GM23338 (cell line): ENCODE measurements around the gene SLCO3A1. TPM values are rescaled to one million over a fixed set of nuclear protein-coding genes. Genes with fewer than 3 reads are reported as not detected.

Experiments used
- ATAC-seq: fragments of 200-7000 bp; cut with Tn5 transposase; 3 replicates; pipeline ENCODE4 v1.9.1; 2020
- DNase-seq: peaks from one replicate; pipeline ENCODE4 v3.0.0-alpha.2; 2015; ENCODE audit warnings: low spot score
- H2AFZ ChIP-seq: fragments of 200-600 bp; sonication (generic); 2 replicates; pipeline ENCODE4 v1.8.0; 2016; ENCODE audit warnings: antibody characterized with exemption, mild to moderate bottlenecking, moderate library complexity
- H3F3A ChIP-seq: fragments of 200-600 bp; sonication (generic); replicated peaks from 2 replicates; pipeline ENCODE4 v1.8.0; 2017; ENCODE audit warnings: antibody characterized with exemption, mixed run types, low read depth
- H3K27ac ChIP-seq: fragments of 200-600 bp; sonication (generic); 2 replicates; pipeline ENCODE4 v1.6.1; 2016; ENCODE audit warnings: low read depth
- H3K27me3 ChIP-seq: fragments of 200-600 bp; sonication (generic); 2 replicates; pipeline ENCODE4 v1.8.0; 2016; ENCODE audit warnings: mild to moderate bottlenecking, mixed run types, moderate library complexity; ENCODE audit not compliant: insufficient read depth
- H3K36me3 ChIP-seq: fragments of 200-600 bp; sonication (generic); 2 replicates; pipeline ENCODE4 v1.8.0; 2016; ENCODE audit warnings: mild to moderate bottlenecking; ENCODE audit not compliant: insufficient read depth
- H3K4me1 ChIP-seq: fragments of 200-600 bp; sonication (generic); 2 replicates; pipeline ENCODE4 v1.8.0; 2016; ENCODE audit warnings: mild to moderate bottlenecking, moderate library complexity; ENCODE audit not compliant: insufficient read depth
- H3K4me2 ChIP-seq: fragments of 200-600 bp; sonication (generic); 2 replicates; pipeline ENCODE4 v1.7.1; 2017; ENCODE audit warnings: mixed run types
- H3K4me3 ChIP-seq: fragments of 200-600 bp; sonication (generic); 2 replicates; pipeline ENCODE4 v1.6.1; 2016; ENCODE audit warnings: mixed run types
- H3K79me2 ChIP-seq: fragments of 200-600 bp; sonication (generic); replicated peaks from 2 replicates; pipeline ENCODE4 v1.8.0; 2017; ENCODE audit warnings: mild to moderate bottlenecking; ENCODE audit not compliant: insufficient read depth
- H3K9me2 ChIP-seq: fragments of 200-600 bp; sonication (generic); 2 replicates; pipeline ENCODE4 v1.8.0; 2017; ENCODE audit not compliant: insufficient read depth
- H4K20me1 ChIP-seq: fragments of 200-600 bp; sonication (generic); replicated peaks from 2 replicates; pipeline ENCODE4 v1.8.0; 2017; ENCODE audit warnings: mild to moderate bottlenecking; ENCODE audit not compliant: insufficient read depth
- H3K27ac Mint-ChIP-seq: 2 replicates; pipeline ENCODE4 v1.8.0; 2020; ENCODE audit warnings: inconsistent platforms, mild to moderate bottlenecking, moderate library complexity, mixed read lengths
- H3K27me3 Mint-ChIP-seq: 3 replicates; pipeline ENCODE4 v1.8.0; 2022; ENCODE audit warnings: low read depth, mild to moderate bottlenecking, moderate library complexity, mixed read lengths, inconsistent platforms; ENCODE audit not compliant: insufficient read depth, poor library complexity
- H3K36me3 Mint-ChIP-seq: 3 replicates; pipeline ENCODE4 v1.8.0; 2021; ENCODE audit warnings: low read depth, mild to moderate bottlenecking, inconsistent platforms, moderate library complexity, mixed read lengths
- H3K4me1 Mint-ChIP-seq: 3 replicates; pipeline ENCODE4 v1.8.0; 2020; ENCODE audit warnings: mild to moderate bottlenecking, inconsistent platforms, mixed read lengths
- H3K4me3 Mint-ChIP-seq: 3 replicates; pipeline ENCODE4 v1.8.0; 2021; ENCODE audit warnings: moderate library complexity, mild to moderate bottlenecking, inconsistent platforms, mixed read lengths
- H3K9me3 Mint-ChIP-seq: 3 replicates; pipeline ENCODE4 v1.8.0; 2020; ENCODE audit warnings: moderate library complexity, mild to moderate bottlenecking, inconsistent platforms, mixed read lengths
- CREB1 ChIP-seq: fragments of 250-450 bp; sonication (Bioruptor Pico); IDR thresholded peaks from 2 replicates; pipeline ENCODE4 v1.5.0; 2020; ENCODE audit warnings: low read depth, mild to moderate bottlenecking, moderate library complexity
- CTCF ChIP-seq, 2 experiments: fragments of 200-600 bp in 1 of 2; sonication (generic) in 1 of 2; conservative IDR thresholded peaks; 2 replicates each; pipeline versions ENCODE4 v1.5.1 to v1.6.1; 2016 to 2017; ENCODE audit warnings: antibody characterized with exemption in 2 of 2, low read depth in 2 of 2, mild to moderate bottlenecking in 2 of 2, moderate library complexity in 1 of 2
- EZH2 ChIP-seq: fragments of 200-600 bp; sonication (generic); IDR thresholded peaks from one replicate; pipeline ENCODE4 v1.8.0; 2017; ENCODE audit warnings: antibody characterized with exemption, mild to moderate bottlenecking, low read depth; ENCODE audit not compliant: unreplicated experiment
- JUNB ChIP-seq: IDR thresholded peaks from one replicate; pipeline ENCODE4 v1.6.1; 2016; ENCODE audit warnings: antibody characterized with exemption; ENCODE audit not compliant: unreplicated experiment
- REST ChIP-seq: IDR thresholded peaks from one replicate; pipeline ENCODE4 v1.6.1; 2018; ENCODE audit warnings: antibody characterized with exemption; ENCODE audit not compliant: unreplicated experiment
- ZNF114 ChIP-seq: fragments of 250-450 bp; sonication (Bioruptor Pico); IDR thresholded peaks from 2 replicates; pipeline ENCODE4 v1.5.0; 2020; ENCODE audit warnings: mild to moderate bottlenecking, moderate library complexity
- ZNF331 ChIP-seq: fragments of 250-450 bp; sonication (Bioruptor Pico); IDR thresholded peaks from 2 replicates; pipeline ENCODE4 v1.5.0; 2020; ENCODE audit warnings: low read depth, mild to moderate bottlenecking, moderate library complexity
- polyA plus RNA-seq: library from polyadenylated mRNA; unstranded; fragments of >200 nt; fragmentation: Nextera tagmentation; extraction: Ambion mirVana; gene quantifications from 2 replicates; pipeline ENCODE4 v1.2.1, GENCODE V29; 2016
- total RNA-seq: library from RNA; depleted of rRNA; stranded (reverse); fragments of >200 nt; shearing (Covaris generic); gene quantifications from 2 replicates; pipeline ENCODE4 v1.2.3, GENCODE V29; 2014
- TF ChIP-seq, protein P1 (sequence below): IDR thresholded peaks from 2 replicates; pipeline ENCODE4 v1.6.1; 2016; ENCODE audit warnings: antibody characterized with exemption
- TF ChIP-seq, protein P2 (sequence below): fragments of 250-450 bp; sonication (Bioruptor Pico); IDR thresholded peaks from 2 replicates; pipeline ENCODE4 v1.5.0; 2020; ENCODE audit warnings: mild to moderate bottlenecking, moderate library complexity

SLCO3A1 gene
- total and polyA plus RNA-seq, 2 experiments from 2014 or later = 7.3 to 9.4 TPM

DNA sequence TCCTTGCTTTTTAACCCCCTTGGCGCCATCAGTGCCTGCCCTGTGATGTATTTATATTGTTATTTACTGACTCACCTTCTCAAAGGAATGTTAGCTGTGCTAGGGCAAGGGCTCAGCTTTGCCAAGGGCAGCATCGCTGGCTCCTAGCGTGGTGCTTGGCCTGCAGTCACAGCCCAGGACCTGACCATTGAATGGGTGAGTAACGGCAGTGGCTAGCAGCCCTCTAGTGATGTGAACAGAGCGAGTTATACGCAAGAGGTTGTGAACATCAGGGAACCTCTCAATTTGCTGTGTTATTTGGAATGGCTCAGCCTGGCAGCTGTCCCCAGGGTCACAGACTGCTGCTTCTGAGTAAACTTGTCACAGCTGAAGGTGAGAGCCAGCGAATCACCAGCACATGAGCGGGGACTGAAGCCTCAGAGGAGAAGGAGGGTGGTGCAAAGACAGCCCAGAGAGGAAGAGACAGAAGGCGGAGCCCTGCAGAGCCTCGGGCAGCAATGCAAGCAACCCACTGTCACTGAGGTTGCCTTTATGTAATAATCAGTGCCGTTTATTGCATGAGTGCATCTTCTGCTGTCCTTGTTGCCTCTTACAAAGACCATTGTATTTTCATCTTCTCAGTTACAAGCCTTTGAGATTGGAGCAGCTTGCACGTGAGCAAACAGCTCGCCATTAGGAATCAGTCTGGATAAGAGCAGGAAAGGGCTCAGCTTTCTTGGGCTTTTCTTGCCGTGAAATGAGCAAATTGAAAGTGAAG, 158.3 kb downstream of the SLCO3A1 start:
- no peaks in the 10 kb centered on the region for H3K27me3 Mint-ChIP-seq
- peak; percentile 20 for DNase-seq

GRCh38 chr15:92012368-92012629, 158.8 kb downstream of the SLCO3A1 start:
- Histone ChIP-seq H3K27me3 (no peaks in the 10 kb centered on the region), H3K27ac (no peak overlapping the region), H4K20me1 (no peaks in the 10 kb centered on the region), H3F3A (no peaks in the 10 kb centered on the region), H3K9me2 (peaks cover 8% of the 10 kb centered on the region; the same call in 1 of the 2 replicates), H3K4me3 (no peak overlapping the region), H3K4me1 (peaks cover 11% of the 10 kb centered on the region), H3K79me2 (peaks cover 4% of the 10 kb centered on the region; the same call in 1 of the 2 replicates), H3K4me2 (no peak overlapping the region), H3K36me3 (no peaks in the 10 kb centered on the region), H2AFZ (no peak overlapping the region)
- Mint-ChIP-seq H3K4me3 (no peak overlapping the region), H3K4me1 (peaks cover 29% of the 10 kb centered on the region), H3K36me3 (no peaks in the 10 kb centered on the region), H3K9me3 (no peaks in the 10 kb centered on the region), H3K27ac (no peak overlapping the region), H3K27me3 (no peaks in the 10 kb centered on the region)
- ATAC-seq (no peak), DNase-seq (no peak)
- TF ChIP-seq CREB1 (no peak), CTCF (conservative IDR thresholded peaks at IDR 0.05; ENCODE audit: low read depth in 2 of 2) (no peak), REST (no peak), ZNF114 (CRISPR knock-in tag) (no peak), ZNF331 (CRISPR knock-in tag) (no peak), JUNB (no peak)
- TF ChIP-seq, protein P1, sequence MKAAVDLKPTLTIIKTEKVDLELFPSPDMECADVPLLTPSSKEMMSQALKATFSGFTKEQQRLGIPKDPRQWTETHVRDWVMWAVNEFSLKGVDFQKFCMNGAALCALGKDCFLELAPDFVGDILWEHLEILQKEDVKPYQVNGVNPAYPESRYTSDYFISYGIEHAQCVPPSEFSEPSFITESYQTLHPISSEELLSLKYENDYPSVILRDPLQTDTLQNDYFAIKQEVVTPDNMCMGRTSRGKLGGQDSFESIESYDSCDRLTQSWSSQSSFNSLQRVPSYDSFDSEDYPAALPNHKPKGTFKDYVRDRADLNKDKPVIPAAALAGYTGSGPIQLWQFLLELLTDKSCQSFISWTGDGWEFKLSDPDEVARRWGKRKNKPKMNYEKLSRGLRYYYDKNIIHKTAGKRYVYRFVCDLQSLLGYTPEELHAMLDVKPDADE = no peak
- TF ChIP-seq, protein P2, sequence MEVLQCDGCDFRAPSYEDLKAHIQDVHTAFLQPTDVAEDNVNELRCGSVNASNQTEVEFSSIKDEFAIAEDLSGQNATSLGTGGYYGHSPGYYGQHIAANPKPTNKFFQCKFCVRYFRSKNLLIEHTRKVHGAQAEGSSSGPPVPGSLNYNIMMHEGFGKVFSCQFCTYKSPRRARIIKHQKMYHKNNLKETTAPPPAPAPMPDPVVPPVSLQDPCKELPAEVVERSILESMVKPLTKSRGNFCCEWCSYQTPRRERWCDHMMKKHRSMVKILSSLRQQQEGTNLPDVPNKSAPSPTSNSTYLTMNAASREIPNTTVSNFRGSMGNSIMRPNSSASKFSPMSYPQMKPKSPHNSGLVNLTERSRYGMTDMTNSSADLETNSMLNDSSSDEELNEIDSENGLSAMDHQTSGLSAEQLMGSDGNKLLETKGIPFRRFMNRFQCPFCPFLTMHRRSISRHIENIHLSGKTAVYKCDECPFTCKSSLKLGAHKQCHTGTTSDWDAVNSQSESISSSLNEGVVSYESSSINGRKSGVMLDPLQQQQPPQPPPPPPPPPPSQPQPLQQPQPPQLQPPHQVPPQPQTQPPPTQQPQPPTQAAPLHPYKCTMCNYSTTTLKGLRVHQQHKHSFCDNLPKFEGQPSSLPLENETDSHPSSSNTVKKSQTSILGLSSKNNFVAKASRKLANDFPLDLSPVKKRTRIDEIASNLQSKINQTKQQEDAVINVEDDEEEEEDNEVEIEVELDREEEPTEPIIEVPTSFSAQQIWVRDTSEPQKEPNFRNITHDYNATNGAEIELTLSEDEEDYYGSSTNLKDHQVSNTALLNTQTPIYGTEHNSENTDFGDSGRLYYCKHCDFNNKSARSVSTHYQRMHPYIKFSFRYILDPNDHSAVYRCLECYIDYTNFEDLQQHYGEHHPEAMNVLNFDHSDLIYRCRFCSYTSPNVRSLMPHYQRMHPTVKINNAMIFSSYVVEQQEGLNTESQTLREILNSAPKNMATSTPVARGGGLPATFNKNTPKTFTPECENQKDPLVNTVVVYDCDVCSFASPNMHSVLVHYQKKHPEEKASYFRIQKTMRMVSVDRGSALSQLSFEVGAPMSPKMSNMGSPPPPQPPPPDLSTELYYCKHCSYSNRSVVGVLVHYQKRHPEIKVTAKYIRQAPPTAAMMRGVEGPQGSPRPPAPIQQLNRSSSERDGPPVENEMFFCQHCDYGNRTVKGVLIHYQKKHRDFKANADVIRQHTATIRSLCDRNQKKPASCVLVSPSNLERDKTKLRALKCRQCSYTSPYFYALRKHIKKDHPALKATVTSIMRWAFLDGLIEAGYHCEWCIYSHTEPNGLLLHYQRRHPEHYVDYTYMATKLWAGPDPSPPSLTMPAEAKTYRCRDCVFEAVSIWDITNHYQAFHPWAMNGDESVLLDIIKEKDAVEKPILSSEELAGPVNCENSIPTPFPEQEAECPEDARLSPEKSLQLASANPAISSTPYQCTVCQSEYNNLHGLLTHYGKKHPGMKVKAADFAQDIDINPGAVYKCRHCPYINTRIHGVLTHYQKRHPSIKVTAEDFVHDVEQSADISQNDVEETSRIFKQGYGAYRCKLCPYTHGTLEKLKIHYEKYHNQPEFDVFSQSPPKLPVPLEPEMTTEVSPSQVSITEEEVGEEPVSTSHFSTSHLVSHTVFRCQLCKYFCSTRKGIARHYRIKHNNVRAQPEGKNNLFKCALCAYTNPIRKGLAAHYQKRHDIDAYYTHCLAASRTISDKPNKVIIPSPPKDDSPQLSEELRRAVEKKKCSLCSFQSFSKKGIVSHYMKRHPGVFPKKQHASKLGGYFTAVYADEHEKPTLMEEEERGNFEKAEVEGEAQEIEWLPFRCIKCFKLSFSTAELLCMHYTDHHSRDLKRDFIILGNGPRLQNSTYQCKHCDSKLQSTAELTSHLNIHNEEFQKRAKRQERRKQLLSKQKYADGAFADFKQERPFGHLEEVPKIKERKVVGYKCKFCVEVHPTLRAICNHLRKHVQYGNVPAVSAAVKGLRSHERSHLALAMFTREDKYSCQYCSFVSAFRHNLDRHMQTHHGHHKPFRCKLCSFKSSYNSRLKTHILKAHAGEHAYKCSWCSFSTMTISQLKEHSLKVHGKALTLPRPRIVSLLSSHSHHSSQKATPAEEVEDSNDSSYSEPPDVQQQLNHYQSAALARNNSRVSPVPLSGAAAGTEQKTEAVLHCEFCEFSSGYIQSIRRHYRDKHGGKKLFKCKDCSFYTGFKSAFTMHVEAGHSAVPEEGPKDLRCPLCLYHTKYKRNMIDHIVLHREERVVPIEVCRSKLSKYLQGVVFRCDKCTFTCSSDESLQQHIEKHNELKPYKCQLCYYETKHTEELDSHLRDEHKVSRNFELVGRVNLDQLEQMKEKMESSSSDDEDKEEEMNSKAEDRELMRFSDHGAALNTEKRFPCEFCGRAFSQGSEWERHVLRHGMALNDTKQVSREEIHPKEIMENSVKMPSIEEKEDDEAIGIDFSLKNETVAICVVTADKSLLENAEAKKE (CRISPR knock-in tag) = no peak

More for the DNA sequence above, 158.3 kb downstream of the SLCO3A1 start:
- TF ChIP-seq EZH2 = no peak
- Mint-ChIP-seq H3K4me3 (no peak overlapping the region), H3K27ac (no peak overlapping the region), H3K4me1 (peaks cover 29% of the 10 kb centered on the region), H3K9me3 (no peaks in the 10 kb centered on the region), H3K36me3 (no peaks in the 10 kb centered on the region)
- Histone ChIP-seq H3K4me1 (peaks cover 11% of the 10 kb centered on the region), H4K20me1 (no peaks in the 10 kb centered on the region), H3K27ac (peak overlapping the region; percentile 55; the same call in 1 of the 2 replicates), H3K27me3 (no peaks in the 10 kb centered on the region), H3K9me2 (peaks cover 8% of the 10 kb centered on the region; the same call in 1 of the 2 replicates), H2AFZ (no peak overlapping the region), H3K79me2 (peaks cover 4% of the 10 kb centered on the region; the same call in 1 of the 2 replicates), H3K36me3 (no peaks in the 10 kb centered on the region), H3K4me3 (no peak overlapping the region), H3F3A (no peaks in the 10 kb centered on the region), H3K4me2 (peak overlapping the region; percentile 55)
- peak; percentile 75 for ATAC-seq
